ENCODE results near the gene CRELD1. TPM values are rescaled to one million over a fixed set of nuclear protein-coding genes. Genes with fewer than 3 reads are reported as not detected.

The CRELD1 gene
- total RNA-seq, 1 experiment from 2014 or later: 15.5 TPM

GRCh38 chr3:9951598-9951961 is 17.9 kb downstream of the CRELD1 start:
- Histone ChIP-seq H3T11ph (ENCODE audit: low read length) (no peak overlapping the region), H2BK5ac (ENCODE audit: insufficient read length, low read length) (no peak overlapping the region), H2BK12ac (ENCODE audit: insufficient read length, low read depth, low read length) (no peak overlapping the region), H4K8ac (replicated peaks; ENCODE audit: insufficient read length, low read depth, low read length) (no peak overlapping the region), H3K79me2 (ENCODE audit: insufficient read depth, low read length) (no peaks in the 10 kb centered on the region), H3K18ac (ENCODE audit: insufficient read length, low read depth, low read length) (no peak overlapping the region), H4K5ac (ENCODE audit: insufficient read length, low read depth, low read length) (no peak overlapping the region), H3K27ac (ENCODE audit: insufficient read length, low read depth, low read length) (no peak overlapping the region), H3K4me1 (ENCODE audit: insufficient read depth, low read length) (peaks cover 3% of the 10 kb centered on the region; the same call in 1 of the 2 replicates), H3K9ac (ENCODE audit: extremely low read depth, insufficient read length, low read length) (no peak overlapping the region), H3K4me2 (ENCODE audit: insufficient read depth, insufficient read length, low read length) (peak overlapping the region; percentile 66), H4K20me1 (ENCODE audit: control insufficient read depth, insufficient read depth, insufficient read length) (no peaks in the 10 kb centered on the region), H2BK15ac (ENCODE audit: low read depth, low read length) (no peak overlapping the region), H2AFZ (ENCODE audit: low read length) (no peak overlapping the region), H3K79me1 (ENCODE audit: insufficient read depth, low read depth, low read length, poor library complexity, severe bottlenecking) (no peaks in the 10 kb centered on the region), H3K9me3 (ENCODE audit: control insufficient read depth, low read depth, low read length) (no peaks in the 10 kb centered on the region), H2BK120ac (ENCODE audit: low read depth, low read length, poor library complexity, severe bottlenecking) (no peak overlapping the region), H3K56ac (ENCODE audit: insufficient read length, low read depth, low read length) (no peak overlapping the region), H3K14ac (ENCODE audit: insufficient read depth, low read length) (no peak overlapping the region), H4K91ac (ENCODE audit: insufficient read length, low read depth, low read length) (no peak overlapping the region), H2BK20ac (ENCODE audit: low read depth, low read length, poor library complexity, severe bottlenecking) (no peak overlapping the region), H3K27me3 (ENCODE audit: insufficient read depth, low read length) (no peaks in the 10 kb centered on the region; the same call in 1 of the 2 replicates), H3K23me2 (ENCODE audit: insufficient read length, low read depth, low read length, poor library complexity, severe bottlenecking) (peaks cover 15% of the 10 kb centered on the region), H3K4ac (ENCODE audit: low read depth, low read length) (no peak overlapping the region), H3K23ac (ENCODE audit: insufficient read length, low read depth, low read length) (no peak overlapping the region), H2AK5ac (ENCODE audit: insufficient read length, low read length) (no peak overlapping the region)
- no CpG with 5 or more reads among the region's 10 CpGs for WGBS (ENCODE audit: extremely low coverage, insufficient read length, low lambda C conversion rate)
- TF ChIP-seq CTCF (conservative IDR thresholded peaks at IDR 0.05): no peak
- peaks cover 46% of the 10 kb centered on the region for H3K27me3 Mint-ChIP-seq (ENCODE audit: low read depth)
- peaks cover 25 to 31% of the 10 kb centered on the region in 2 experiments for H3K4me1 Mint-ChIP-seq
- peak overlapping the region; percentile 75 to 85 for H3K4me3 Mint-ChIP-seq
- no peak overlapping the region for H3K27ac Mint-ChIP-seq
- no peaks in the 10 kb centered on the region for H3K9me3 Mint-ChIP-seq
- peaks cover 2 to 9% (median 6%) of the 10 kb centered on the region in 3 experiments; a peak in 5 of 7 replicates for H3K36me3 Mint-ChIP-seq (ENCODE audit: insufficient read depth in 1 of 3, low read depth in 3 of 3)
- DNase-seq: no peak
